ENCODE measurements around the gene BCAS4.
A peak's percentile ranks its signal among the peaks of the same experiment; 100 is the strongest.

The BCAS4 gene

DNA sequence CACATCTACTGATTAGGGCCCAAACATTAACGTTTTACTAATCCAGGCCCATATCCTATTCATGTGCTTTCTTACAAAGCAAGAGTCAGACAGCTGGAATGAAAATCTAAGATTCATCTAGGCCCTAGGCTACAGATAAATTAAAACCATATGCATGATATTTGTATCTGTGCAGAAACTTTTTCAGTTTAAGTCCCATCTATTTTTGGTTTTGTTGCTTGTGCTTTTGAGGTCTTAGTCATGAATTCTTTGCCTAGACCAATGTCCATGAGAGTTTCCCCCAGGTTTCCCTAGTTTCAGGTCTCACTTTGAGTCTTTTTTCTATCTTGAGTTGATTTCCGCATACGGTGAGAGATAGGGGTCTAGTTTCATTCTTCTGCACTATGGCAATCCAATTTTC is 116.2 kb downstream of the BCAS4 start:
- H3K27ac ChIP-seq = no peak overlapping the region
- TF ChIP-seq, protein P1, sequence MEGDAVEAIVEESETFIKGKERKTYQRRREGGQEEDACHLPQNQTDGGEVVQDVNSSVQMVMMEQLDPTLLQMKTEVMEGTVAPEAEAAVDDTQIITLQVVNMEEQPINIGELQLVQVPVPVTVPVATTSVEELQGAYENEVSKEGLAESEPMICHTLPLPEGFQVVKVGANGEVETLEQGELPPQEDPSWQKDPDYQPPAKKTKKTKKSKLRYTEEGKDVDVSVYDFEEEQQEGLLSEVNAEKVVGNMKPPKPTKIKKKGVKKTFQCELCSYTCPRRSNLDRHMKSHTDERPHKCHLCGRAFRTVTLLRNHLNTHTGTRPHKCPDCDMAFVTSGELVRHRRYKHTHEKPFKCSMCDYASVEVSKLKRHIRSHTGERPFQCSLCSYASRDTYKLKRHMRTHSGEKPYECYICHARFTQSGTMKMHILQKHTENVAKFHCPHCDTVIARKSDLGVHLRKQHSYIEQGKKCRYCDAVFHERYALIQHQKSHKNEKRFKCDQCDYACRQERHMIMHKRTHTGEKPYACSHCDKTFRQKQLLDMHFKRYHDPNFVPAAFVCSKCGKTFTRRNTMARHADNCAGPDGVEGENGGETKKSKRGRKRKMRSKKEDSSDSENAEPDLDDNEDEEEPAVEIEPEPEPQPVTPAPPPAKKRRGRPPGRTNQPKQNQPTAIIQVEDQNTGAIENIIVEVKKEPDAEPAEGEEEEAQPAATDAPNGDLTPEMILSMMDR (IDR thresholded peaks at IDR 0.05) = no peak
- DNase-seq = no peak
- peaks cover 0 to 74% (median 27%) of the 10 kb centered on the region in 4 donors for H3K4me1 ChIP-seq
- no peaks in the 10 kb centered on the region for H3K36me3 ChIP-seq
- no peaks in the 10 kb centered on the region for H3K9me3 ChIP-seq
- no peaks in the 10 kb centered on the region for H3K27me3 ChIP-seq
- intact Hi-C loops (cut with DNase I; ENCODE audit: low total_unique reads) = no loop called here
- no peak overlapping the region for H3K4me3 ChIP-seq

DNA sequence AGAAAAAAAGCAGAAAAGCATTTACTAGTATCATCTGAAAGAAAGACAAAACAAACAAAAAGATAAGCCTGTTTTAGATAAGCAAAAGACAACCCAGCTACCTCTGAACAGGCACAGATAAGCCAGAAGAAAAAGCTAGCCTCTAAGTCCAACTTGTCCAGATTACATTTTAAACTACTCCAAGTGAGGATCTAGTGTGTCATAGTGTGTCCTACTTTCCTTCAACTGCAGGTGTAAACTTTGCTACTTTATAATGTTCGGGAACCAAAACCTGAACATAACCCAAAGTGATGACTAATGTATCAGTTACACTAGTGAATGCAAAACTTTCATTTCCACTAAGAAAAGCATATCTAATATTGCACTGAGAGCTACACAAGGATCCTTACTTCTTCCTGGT is 116.9 kb downstream of the BCAS4 start:
- peaks cover 0 to 75% (median 31%) of the 10 kb centered on the region in 4 donors for H3K4me1 ChIP-seq
- TF ChIP-seq, protein P1 (IDR thresholded peaks at IDR 0.05) = no peak
- H3K27ac ChIP-seq = no peak overlapping the region
- H3K27me3 ChIP-seq = no peaks in the 10 kb centered on the region
- no peaks in the 10 kb centered on the region for H3K36me3 ChIP-seq
- no peaks in the 10 kb centered on the region for H3K9me3 ChIP-seq
- H3K4me3 ChIP-seq = no peak overlapping the region
- intact Hi-C loops (cut with DNase I; ENCODE audit: low total_unique reads) = no loop called here
- DNase-seq = no peak

DNA sequence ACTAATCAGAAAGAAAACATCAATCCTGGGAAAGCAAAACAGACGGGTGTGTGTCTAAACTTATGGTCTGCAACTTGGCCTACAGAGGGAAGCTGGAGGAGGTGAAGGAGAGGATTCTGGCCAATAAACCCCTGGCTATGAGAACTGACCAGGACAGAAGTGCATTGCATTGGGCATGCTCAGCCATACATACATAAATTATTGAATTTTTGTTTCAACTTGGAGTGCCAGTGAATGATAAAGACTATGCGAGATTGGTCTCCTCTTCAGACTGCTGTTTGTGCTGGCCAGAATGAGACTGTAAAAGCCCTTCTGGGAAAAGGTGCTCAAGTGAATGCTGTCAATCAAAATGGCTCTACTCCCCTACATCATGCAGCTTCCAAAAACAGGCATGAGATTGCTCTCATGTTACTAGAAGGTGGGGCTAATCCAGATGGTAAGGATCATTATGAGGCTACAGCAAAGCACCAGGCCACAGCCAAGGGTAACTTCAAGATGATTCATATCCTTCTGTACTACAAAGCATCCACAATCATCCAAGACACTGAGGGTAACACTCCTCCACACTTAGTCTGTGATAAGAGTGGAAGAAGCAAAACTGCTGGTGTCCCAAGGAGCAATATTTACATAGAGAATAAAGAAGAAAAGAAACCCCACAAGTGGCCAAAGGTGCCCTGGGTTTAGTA is 119.0 kb downstream of the BCAS4 start:
- Histone ChIP-seq H3K4me3 (no peak overlapping the region), H3K27ac (no peak overlapping the region), H3K36me3 (no peaks in the 10 kb centered on the region), H3K4me1 (peaks cover 0 to 92% (median 43%) of the 10 kb centered on the region in 4 donors), H3K9me3 (no peaks in the 10 kb centered on the region), H3K27me3 (no peaks in the 10 kb centered on the region)
- TF ChIP-seq, protein P1 (IDR thresholded peaks at IDR 0.05) = no peak
- DNase-seq = no peak
- intact Hi-C loops (cut with DNase I; ENCODE audit: low total_unique reads) = no loop called here

DNA sequence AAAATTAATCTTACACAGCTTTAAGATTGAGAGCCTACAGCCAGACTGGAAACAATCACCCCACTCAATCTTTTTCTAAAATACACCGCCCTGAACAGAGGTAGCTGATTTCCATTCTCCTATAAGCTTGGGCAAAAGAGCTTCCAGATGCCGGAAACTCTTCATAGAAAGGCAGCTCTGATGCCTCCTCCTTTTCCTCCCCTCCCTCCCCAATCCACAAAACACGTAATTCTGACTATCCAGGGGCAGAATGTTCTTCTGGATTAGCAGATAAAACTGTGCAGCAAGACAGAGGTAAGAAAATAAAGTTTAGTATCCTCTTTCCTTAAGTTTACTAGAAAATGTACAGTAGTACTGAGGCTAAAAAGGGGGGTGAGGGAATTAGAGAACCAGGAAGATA is 120.6 kb downstream of the BCAS4 start:
- Histone ChIP-seq H3K4me3 (no peak overlapping the region), H3K36me3 (no peaks in the 10 kb centered on the region), H3K27me3 (no peaks in the 10 kb centered on the region), H3K27ac (peak overlapping the region in 1 of 2 donors; percentile 43), H3K4me1 (peaks cover 0 to 99% (median 50%) of the 10 kb centered on the region in 4 donors), H3K9me3 (no peaks in the 10 kb centered on the region)
- DNase-seq = no peak
- intact Hi-C loops (cut with DNase I; ENCODE audit: low total_unique reads) = no loop called here
- TF ChIP-seq, protein P1 (IDR thresholded peaks at IDR 0.05) = no peak

DNA sequence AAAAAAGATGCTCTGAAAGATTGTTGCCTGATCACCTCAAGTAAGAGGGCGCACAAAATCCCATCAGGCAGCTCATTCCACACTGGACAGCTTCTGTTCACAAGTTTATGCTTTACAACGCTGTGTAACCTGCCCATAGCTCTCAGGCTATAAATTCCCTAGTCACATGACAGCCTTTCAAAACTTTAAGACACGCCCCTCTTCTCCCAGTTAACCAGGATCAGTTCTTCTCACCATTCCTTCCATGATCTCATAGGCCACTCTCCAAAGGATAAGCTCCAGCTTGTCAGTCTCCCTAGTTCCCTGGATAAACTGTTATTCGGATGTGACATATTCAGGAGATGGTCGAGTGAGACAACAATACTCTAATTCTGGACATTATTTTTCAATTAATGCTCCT is 121.4 kb downstream of the BCAS4 start:
- H3K27me3 ChIP-seq = no peaks in the 10 kb centered on the region
- H3K36me3 ChIP-seq = no peaks in the 10 kb centered on the region
- peak overlapping the region; percentile 43 to 44 for H3K27ac ChIP-seq
- H3K9me3 ChIP-seq = no peaks in the 10 kb centered on the region
- peaks cover 0 to 99% (median 50%) of the 10 kb centered on the region in 4 donors for H3K4me1 ChIP-seq
- intact Hi-C loops (cut with DNase I; ENCODE audit: low total_unique reads) = no loop called here
- H3K4me3 ChIP-seq = no peak overlapping the region
- TF ChIP-seq, protein P1 (IDR thresholded peaks at IDR 0.05) = no peak
- no peak for DNase-seq
